ENCODE results near the gene CHCHD3.

Gene CHCHD3

GRCh38 chr7:132825932-132826835 lies 255.7 kb downstream of the CHCHD3 start:
- TF ChIP-seq, protein P1, sequence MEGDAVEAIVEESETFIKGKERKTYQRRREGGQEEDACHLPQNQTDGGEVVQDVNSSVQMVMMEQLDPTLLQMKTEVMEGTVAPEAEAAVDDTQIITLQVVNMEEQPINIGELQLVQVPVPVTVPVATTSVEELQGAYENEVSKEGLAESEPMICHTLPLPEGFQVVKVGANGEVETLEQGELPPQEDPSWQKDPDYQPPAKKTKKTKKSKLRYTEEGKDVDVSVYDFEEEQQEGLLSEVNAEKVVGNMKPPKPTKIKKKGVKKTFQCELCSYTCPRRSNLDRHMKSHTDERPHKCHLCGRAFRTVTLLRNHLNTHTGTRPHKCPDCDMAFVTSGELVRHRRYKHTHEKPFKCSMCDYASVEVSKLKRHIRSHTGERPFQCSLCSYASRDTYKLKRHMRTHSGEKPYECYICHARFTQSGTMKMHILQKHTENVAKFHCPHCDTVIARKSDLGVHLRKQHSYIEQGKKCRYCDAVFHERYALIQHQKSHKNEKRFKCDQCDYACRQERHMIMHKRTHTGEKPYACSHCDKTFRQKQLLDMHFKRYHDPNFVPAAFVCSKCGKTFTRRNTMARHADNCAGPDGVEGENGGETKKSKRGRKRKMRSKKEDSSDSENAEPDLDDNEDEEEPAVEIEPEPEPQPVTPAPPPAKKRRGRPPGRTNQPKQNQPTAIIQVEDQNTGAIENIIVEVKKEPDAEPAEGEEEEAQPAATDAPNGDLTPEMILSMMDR (conservative IDR thresholded peaks at IDR 0.05) = no peak
- H3K27ac ChIP-seq = no peak overlapping the region

DNA sequence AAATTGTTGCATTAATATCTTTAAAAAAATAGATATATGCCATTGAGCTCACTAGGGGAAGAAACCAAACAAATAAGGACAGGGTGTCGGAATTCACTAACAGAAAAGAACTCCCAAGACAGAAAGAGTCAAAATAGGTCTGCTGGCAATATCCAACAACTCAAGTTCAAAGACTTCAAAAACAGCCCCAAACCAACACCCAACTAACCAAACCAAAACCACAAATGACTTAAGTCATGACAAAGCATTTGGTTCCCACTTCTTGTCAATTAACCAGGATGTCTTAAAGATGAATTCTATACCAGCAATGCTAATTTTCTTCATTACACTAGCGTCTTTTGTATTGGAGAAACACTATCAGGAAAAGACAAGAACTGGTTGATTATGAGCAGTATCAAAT lies 256.7 kb downstream of the CHCHD3 start:
- TF ChIP-seq, protein P1 (conservative IDR thresholded peaks at IDR 0.05) = no peak
- no peak overlapping the region for H3K27ac ChIP-seq

DNA sequence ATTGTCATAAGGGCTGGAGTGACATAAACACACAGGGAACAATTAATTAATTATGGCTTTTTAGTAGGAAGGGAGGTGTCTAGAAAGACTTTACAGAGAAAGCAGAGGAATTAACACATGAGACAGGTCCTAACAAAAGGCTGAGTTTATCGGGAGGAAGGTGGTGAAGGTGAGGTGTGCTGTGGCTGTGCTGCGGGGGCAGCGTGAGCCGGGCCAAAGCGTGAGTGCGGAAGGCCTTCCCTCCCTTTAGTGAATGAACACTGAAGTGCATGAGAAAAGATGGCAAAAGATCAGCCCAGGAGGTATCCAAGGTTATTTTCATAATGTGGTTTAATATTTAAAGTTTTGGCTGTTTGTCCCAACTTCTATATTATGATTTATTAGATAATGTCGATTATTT lies 262.2 kb downstream of the CHCHD3 start:
- TF ChIP-seq, protein P1 (conservative IDR thresholded peaks at IDR 0.05) = no peak
- no peak overlapping the region for H3K27ac ChIP-seq

DNA sequence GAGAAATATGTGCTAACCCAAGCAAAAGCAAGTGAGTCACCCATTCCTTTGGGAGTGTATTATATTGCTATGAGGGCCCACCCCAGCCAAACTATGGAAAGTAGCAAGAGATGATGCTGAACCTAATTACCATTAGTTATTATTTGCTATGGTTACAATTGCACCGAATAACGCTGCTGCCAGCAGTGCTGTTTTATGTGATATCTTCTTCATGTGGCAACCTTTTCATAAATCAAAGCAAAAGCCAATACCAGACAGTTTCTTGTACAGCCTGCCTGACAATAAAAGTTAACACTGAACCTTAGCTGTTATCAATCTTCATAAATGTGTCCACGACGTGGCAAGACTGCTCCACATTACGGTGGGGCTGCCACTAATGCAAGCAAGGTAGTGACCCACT lies 263.9 kb downstream of the CHCHD3 start:
- H3K27ac ChIP-seq = no peak overlapping the region
- TF ChIP-seq, protein P1 (conservative IDR thresholded peaks at IDR 0.05) = no peak

- no peak overlapping the region for H3K27ac ChIP-seq
- TF ChIP-seq, protein P1 (conservative IDR thresholded peaks at IDR 0.05) = no peak
Measured at GRCh38 chr7:132815696-132816311, 266.1 kb downstream of the CHCHD3 start.

- H3K27ac ChIP-seq = no peak overlapping the region
- TF ChIP-seq, protein P1 (conservative IDR thresholded peaks at IDR 0.05) = no peak
Measured at GRCh38 chr7:132815130-132815529, 266.8 kb downstream of the CHCHD3 start.

DNA sequence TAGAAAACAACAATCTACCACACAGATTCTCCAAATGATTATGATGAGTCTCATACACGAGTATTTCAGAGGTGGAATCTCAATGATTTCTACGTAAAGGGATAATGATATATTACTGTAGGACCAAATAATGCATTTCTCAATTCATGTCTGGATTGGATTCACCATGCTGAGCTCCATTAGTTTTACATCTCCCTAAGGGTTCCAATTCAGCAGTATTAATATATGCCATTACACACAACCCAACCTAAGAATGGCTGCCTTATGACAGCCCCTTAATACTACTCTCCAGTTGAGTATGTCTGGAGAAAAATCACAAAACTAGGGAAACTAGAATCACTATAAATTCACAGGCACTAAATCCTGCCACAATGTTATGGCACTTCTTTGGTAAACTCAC lies 271.3 kb downstream of the CHCHD3 start:
- TF ChIP-seq, protein P1 (conservative IDR thresholded peaks at IDR 0.05) = no peak
- H3K27ac ChIP-seq = no peak overlapping the region
